ENCODE data around the gene ROR2. TPM values are rescaled to one million over a fixed set of nuclear protein-coding genes. Genes with fewer than 3 reads are reported as not detected.

ROR2 gene
- total RNA-seq, 4 donors from 2014 or later, result 0.19 to 1.7 (median 0.38) TPM

DNA sequence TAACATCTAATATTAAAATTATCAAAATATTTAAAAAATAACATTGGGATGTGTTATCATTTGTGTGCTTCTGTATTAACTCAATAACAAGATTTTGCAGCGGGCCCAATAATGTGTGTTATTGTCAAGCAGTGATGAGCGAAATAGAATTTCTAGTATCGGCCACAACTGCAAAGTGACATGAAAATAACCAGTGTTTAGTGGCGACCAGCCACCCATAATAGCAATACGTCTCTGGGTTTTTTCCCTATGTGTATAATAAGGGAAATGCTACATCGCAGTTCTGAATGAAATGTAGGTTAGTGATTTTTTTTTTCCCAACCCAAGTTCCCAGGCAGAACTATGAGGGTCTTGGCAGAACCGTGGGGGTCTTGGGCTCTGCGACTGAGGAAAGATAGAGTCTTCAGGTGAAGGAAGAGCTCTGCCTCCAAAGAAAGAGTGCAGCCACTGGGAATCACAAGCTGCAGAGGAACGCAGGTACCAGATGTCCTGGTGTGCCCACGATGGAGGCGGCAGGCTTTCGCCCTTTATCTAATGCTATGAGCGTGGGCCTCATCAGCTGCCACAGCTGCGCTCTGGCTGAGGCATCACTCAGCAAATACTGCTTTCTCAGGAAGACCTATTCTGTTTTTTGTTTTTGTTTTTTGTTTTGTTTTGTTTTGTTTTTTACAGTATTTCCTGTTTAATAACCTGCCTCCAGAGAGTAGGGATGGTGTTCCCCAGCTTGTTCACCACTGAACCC is 235.0 kb downstream of the ROR2 start:
- no peak for TF ChIP-seq CTCF (IDR thresholded peaks at IDR 0.05; ENCODE audit: low read depth)

DNA sequence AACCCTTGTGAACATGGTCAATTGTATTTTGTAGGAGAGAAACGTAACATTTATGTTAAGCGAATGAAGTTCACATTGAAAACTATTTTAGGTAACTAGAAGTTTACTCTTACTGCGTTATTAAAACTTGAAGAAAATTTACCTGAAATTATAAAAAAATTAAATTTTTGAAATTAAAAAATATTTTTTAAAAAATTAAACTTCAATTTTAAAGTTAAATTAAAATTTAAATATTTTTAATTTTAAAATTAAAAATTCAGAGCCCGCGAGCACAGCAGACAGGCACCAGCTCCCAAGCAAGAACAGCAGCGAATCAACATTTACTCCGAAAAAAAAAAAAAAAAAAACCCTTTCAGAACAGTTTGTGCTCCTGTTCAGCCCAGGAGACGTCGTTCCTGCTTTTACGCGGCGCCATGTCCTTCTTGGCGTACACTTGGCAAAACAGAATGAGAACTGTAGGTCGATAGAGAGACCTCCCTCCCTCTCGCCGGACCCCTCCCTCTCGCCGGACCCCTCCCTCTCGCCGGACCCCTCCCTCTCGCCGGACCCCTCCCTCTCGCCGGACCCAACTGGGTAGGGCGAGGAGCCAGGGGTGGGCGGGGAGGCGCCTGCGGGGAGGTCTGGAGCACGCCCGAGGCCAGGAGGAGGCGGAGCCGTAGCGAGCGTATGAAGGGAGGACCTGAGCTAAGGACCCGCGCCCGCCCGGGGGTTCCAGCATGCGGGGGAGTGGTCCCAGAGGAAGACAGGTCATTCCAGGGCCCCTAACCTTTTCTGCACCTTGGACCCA is 235.8 kb downstream of the ROR2 start:
- no peak for TF ChIP-seq CTCF (IDR thresholded peaks at IDR 0.05; ENCODE audit: low read depth)

- TF ChIP-seq CTCF (IDR thresholded peaks at IDR 0.05; ENCODE audit: low read depth), result no peak
These were observed 237.2 kb downstream of the ROR2 start for GRCh38 chr9:91712811-91713210.

- no peak for TF ChIP-seq CTCF (IDR thresholded peaks at IDR 0.05; ENCODE audit: low read depth)
These were observed 238.1 kb downstream of the ROR2 start for GRCh38 chr9:91711755-91712601.

DNA sequence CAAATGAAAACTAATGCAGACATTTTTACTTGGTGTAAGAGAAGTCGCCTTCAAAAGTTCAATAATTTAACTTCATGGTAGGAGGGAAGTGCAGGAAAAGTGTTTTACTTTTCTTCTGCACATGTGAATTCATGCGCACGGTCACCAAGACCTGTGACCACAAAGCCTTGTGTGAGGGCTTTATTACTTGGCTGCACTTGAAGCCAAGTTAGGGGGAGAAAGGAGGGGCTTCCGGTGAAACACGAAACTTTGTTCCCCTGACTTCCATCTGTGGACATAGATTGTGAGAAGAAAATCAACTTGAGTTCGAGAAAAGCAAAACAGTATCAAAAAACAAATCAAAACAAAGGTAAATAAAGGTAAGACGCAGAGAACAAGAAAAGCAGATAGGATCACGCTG is 239.9 kb downstream of the ROR2 start:
- no peak for TF ChIP-seq CTCF (IDR thresholded peaks at IDR 0.05; ENCODE audit: low read depth)

GRCh38 chr9:91705386-91705785 is 244.6 kb downstream of the ROR2 start:
- TF ChIP-seq CTCF (IDR thresholded peaks at IDR 0.05; ENCODE audit: low read depth), result no peak

GRCh38 chr9:91700475-91700874 is 249.6 kb downstream of the ROR2 start:
- no peak for TF ChIP-seq CTCF (IDR thresholded peaks at IDR 0.05; ENCODE audit: low read depth)
